HCT116 (cell line): Measurements from ENCODE around the gene GPN2.

Experiments used
- EZH2phosphoT487 ChIP-seq: fragments of 200-600 bp; IDR thresholded peaks from 2 replicates; pipeline ENCODE4 v1.6.1; 2018; ENCODE audit warnings: antibody characterized with exemption, borderline replicate concordance
- POLR2A ChIP-seq: IDR thresholded peaks from 2 replicates; pipeline ENCODE4 v1.7.0; 2011; ENCODE audit warnings: borderline replicate concordance; ENCODE audit not compliant: insufficient read depth, insufficient read length; ENCODE audit errors: extremely low read depth
- POLR2AphosphoS5 ChIP-seq: IDR thresholded peaks from 2 replicates; pipeline ENCODE4 v1.6.1; 2011; ENCODE audit warnings: mild to moderate bottlenecking, low read depth, low read length, moderate library complexity
- RAD21 ChIP-seq: IDR thresholded peaks from 2 replicates; pipeline ENCODE4 v1.6.1; 2012; ENCODE audit warnings: low read depth, mild to moderate bottlenecking
- SRF ChIP-seq: IDR thresholded peaks from 2 replicates; pipeline ENCODE4 v1.6.1; 2012; ENCODE audit warnings: low read depth
- TF ChIP-seq, protein P1 (sequence below): IDR thresholded peaks from 2 replicates; pipeline ENCODE4 v1.6.1; 2012
- TF ChIP-seq, protein P2 (sequence below), 3 experiments: fragments of 200-600 bp in 1 of 3; sonication (generic) in 1 of 3; IDR thresholded peaks in 2 of 3; conservative IDR thresholded peaks in 1 of 3; 2 replicates each; pipeline ENCODE4 v1.5.1; 2012 to 2017; ENCODE audit warnings: low read depth in 2 of 3, low read length in 2 of 3, antibody characterized with exemption in 1 of 3, borderline replicate concordance in 1 of 3, control low read depth in 1 of 3, mild to moderate bottlenecking in 1 of 3, mixed read lengths in 1 of 3, mixed run types in 1 of 3, moderate library complexity in 1 of 3; ENCODE audit not compliant: insufficient read depth in 1 of 3

DNA sequence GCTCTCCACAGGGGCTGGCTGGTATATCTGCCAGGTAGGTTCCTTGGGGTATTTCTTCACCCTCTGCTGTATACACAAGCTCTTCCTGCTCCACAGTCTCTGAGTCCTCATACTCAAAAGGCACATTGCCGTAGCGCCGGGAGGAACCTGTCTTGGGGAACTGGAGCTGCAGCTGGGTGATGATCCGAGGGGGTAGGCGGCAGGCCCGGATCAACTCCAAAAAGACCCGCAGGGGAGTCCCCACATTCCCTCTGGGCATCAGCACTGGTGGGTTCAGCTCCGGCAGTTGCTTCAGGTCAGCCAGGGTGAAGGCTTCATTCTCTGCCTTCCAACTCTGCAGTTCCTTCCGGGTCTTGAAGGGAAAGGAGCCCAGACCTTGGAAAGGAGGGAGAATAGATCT lies 7.3 kb upstream of the GPN2 start:
- TF ChIP-seq POLR2A (no peak), POLR2AphosphoS5 (no peak), SRF (no peak), RAD21 (no peak), EZH2phosphoT487 (no peak)
- TF ChIP-seq, protein P1, sequence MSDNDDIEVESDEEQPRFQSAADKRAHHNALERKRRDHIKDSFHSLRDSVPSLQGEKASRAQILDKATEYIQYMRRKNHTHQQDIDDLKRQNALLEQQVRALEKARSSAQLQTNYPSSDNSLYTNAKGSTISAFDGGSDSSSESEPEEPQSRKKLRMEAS = no peak
- TF ChIP-seq, protein P2, sequence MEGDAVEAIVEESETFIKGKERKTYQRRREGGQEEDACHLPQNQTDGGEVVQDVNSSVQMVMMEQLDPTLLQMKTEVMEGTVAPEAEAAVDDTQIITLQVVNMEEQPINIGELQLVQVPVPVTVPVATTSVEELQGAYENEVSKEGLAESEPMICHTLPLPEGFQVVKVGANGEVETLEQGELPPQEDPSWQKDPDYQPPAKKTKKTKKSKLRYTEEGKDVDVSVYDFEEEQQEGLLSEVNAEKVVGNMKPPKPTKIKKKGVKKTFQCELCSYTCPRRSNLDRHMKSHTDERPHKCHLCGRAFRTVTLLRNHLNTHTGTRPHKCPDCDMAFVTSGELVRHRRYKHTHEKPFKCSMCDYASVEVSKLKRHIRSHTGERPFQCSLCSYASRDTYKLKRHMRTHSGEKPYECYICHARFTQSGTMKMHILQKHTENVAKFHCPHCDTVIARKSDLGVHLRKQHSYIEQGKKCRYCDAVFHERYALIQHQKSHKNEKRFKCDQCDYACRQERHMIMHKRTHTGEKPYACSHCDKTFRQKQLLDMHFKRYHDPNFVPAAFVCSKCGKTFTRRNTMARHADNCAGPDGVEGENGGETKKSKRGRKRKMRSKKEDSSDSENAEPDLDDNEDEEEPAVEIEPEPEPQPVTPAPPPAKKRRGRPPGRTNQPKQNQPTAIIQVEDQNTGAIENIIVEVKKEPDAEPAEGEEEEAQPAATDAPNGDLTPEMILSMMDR (IDR thresholded peaks at IDR 0.05 in 2 of 3, conservative IDR thresholded peaks at IDR 0.05 in 1 of 3; ENCODE audit: borderline replicate concordance in 1 of 3, insufficient read depth in 1 of 3, low read depth in 2 of 3, low read length in 2 of 3) = no peak
